Naive B cell (primary cell): ENCODE measurements around the gene MT1M. TPM values are rescaled to one million over a fixed set of nuclear protein-coding genes. Genes with fewer than 3 reads are reported as not detected.
"Not testable (repeated sequence)": the region's sequence is repeated elsewhere in the genome, so short reads cannot be mapped to it uniquely, and the experiment has no call there.

Experiments used
- ATAC-seq, 2 donors: fragments of 150-1000 bp; cut with Tn5 transposase; 2 replicates each; pipeline ENCODE4 v1.10.0; 2021; ENCODE audit warnings: low read depth in 2 of 2, mild to moderate bottlenecking in 2 of 2, moderate library complexity in 2 of 2
- DNase-seq: peaks from one replicate; pipeline ENCODE4 v3.0.0; 2022
- H3K27ac Mint-ChIP-seq, 6 donors: one replicate each; pipeline ENCODE4 v1.8.0; 2020 to 2022; ENCODE audit warnings: mild to moderate bottlenecking in 6 of 6, mixed read lengths in 6 of 6, moderate library complexity in 5 of 6, inconsistent platforms in 2 of 6
- H3K27me3 Mint-ChIP-seq, 3 donors: one replicate each; pipeline ENCODE4 v1.8.0; 2021 to 2022; ENCODE audit warnings: mixed read lengths in 3 of 3, mild to moderate bottlenecking in 1 of 3
- H3K36me3 Mint-ChIP-seq, 2 donors: one replicate each; pipeline ENCODE4 v1.8.0; 2020 to 2022; ENCODE audit warnings: mixed read lengths in 2 of 2, inconsistent platforms in 1 of 2, mild to moderate bottlenecking in 1 of 2
- H3K4me1 Mint-ChIP-seq, 3 donors: one replicate each; pipeline ENCODE4 v1.8.0; 2020 to 2022; ENCODE audit warnings: mixed read lengths in 3 of 3, inconsistent platforms in 1 of 3, mild to moderate bottlenecking in 1 of 3, moderate library complexity in 1 of 3
- H3K4me3 Mint-ChIP-seq, 8 donors: one replicate each; pipeline ENCODE4 v1.8.0; 2020 to 2022; ENCODE audit warnings: mild to moderate bottlenecking in 8 of 8, mixed read lengths in 8 of 8, moderate library complexity in 8 of 8, inconsistent platforms in 2 of 8
- H3K9me3 Mint-ChIP-seq, 7 donors: one replicate each; pipeline ENCODE4 v1.8.0; 2020 to 2022; ENCODE audit warnings: mixed read lengths in 7 of 7, mild to moderate bottlenecking in 5 of 7, inconsistent platforms in 2 of 7, moderate library complexity in 1 of 7
- polyA plus RNA-seq, 6 donors: library from polyadenylated mRNA; unstranded; fragments of 300-500 nt; fragmentation: Illumina TruSeq; gene quantifications; one replicate each; pipeline ENCODE4 v1.2.3, GENCODE V29; 2021; ENCODE audit warnings: low read depth in 6 of 6

MT1M gene
- polyA plus RNA-seq, 6 donors from 2014 or later = not detected

- no peak for DNase-seq
- ATAC-seq = no peak
- Mint-ChIP-seq H3K9me3 (no peaks in the 10 kb centered on the region), H3K27ac (peak within 1 kb of the TSS in 3 of 6 donors; percentile 16 to 73 (median 65)), H3K4me3 (no peak within 1 kb of the TSS), H3K36me3 (no peaks in the 10 kb centered on the region), H3K27me3 (peaks cover 37 to 59% (median 51%) of the 10 kb centered on the region in 3 donors), H3K4me1 (peaks cover 5 to 14% (median 6%) of the 10 kb centered on the region in 3 donors)
These were observed 19.1 kb downstream of the MT1M start, which contains the start of gene MT1B for GRCh38 chr16:56651586-56651985. Gene MT1B (plus strand): TSS chr16:56651886. CDS start chr16:56651954, 68 bp downstream.

- H3K36me3 Mint-ChIP-seq = no peaks in the 10 kb centered on the region
These were observed 20.1 kb downstream of the MT1M start for GRCh38 chr16:56652600-56652999.

GRCh38 chr16:56653218-56653617, 20.8 kb downstream of the MT1M start:
- DNase-seq = peak; percentile 15
- ATAC-seq = peak; percentile 41 to 43
- peaks cover 14 to 22% (median 16%) of the 10 kb centered on the region in 3 donors for H3K4me1 Mint-ChIP-seq
- peak overlapping the region in 2 of 8 donors; percentile 11 to 20 for H3K4me3 Mint-ChIP-seq
- no peaks in the 10 kb centered on the region for H3K9me3 Mint-ChIP-seq
- H3K27ac Mint-ChIP-seq = peak overlapping the region in 2 of 6 donors; percentile 16 to 73
- H3K36me3 Mint-ChIP-seq = no peaks in the 10 kb centered on the region
- peaks cover 27 to 44% (median 35%) of the 10 kb centered on the region in 3 donors for H3K27me3 Mint-ChIP-seq

More at GRCh38 chr16:56652600-56652999, 20.1 kb downstream of the MT1M start:
- ATAC-seq (no peak), DNase-seq (no peak)
- Mint-ChIP-seq H3K27me3 (peaks cover 29 to 50% (median 41%) of the 10 kb centered on the region in 3 donors), H3K4me3 (no peak overlapping the region), H3K9me3 (no peaks in the 10 kb centered on the region), H3K4me1 (peaks cover 9 to 18% (median 10%) of the 10 kb centered on the region in 3 donors), H3K27ac (peak overlapping the region in 1 of 6 donors; percentile 16)

GRCh38 chr16:56657555-56658326, 25.3 kb downstream of the MT1M start, which contains the start of gene MT1F:
Gene MT1F (plus strand): TSS chr16:56657959. CDS start chr16:56658059, 100 bp downstream.
- H3K4me3 Mint-ChIP-seq = peak within 1 kb of the TSS; percentile 90 to 97 (median 96)
- peak; percentile 66 to 72 for ATAC-seq
- peak; percentile 27 for DNase-seq
- peak within 1 kb of the TSS in 4 of 6 donors; percentile 69 to 81 (median 78) for H3K27ac Mint-ChIP-seq
- no peaks in the 10 kb centered on the region for H3K36me3 Mint-ChIP-seq
- no peaks in the 10 kb centered on the region for H3K9me3 Mint-ChIP-seq
- peaks cover 22 to 35% (median 24%) of the 10 kb centered on the region in 3 donors for H3K4me1 Mint-ChIP-seq
- H3K27me3 Mint-ChIP-seq = peaks cover 16 to 49% (median 29%) of the 10 kb centered on the region in 3 donors

- Mint-ChIP-seq H3K27me3 (peaks cover 14 to 49% (median 36%) of the 10 kb centered on the region in 3 donors), H3K36me3 (peaks cover 0 to 5% of the 10 kb centered on the region in 2 donors), H3K9me3 (no peaks in the 10 kb centered on the region), H3K4me3 (peak overlapping the region; percentile 90 to 97 (median 96)), H3K4me1 (peaks cover 23 to 31% (median 26%) of the 10 kb centered on the region in 3 donors), H3K27ac (peak overlapping the region in 2 of 6 donors; percentile 16 to 81)
- no peak for DNase-seq
- no peak for ATAC-seq
These were observed 25.9 kb downstream of the MT1M start for GRCh38 chr16:56658327-56658875.

GRCh38 chr16:56662357-56663354, 30.2 kb downstream of the MT1M start:
- Mint-ChIP-seq H3K9me3 (no peaks in the 10 kb centered on the region), H3K4me1 (peaks cover 20 to 22% (median 20%) of the 10 kb centered on the region in 3 donors), H3K36me3 (peaks cover 0 to 8% of the 10 kb centered on the region in 2 donors), H3K27me3 (peaks cover 53 to 83% (median 78%) of the 10 kb centered on the region in 3 donors), H3K4me3 (peak overlapping the region in 7 of 8 donors; percentile 7 to 66 (median 58)), H3K27ac (peak overlapping the region in 1 of 6 donors; percentile 52)
- DNase-seq = no peak
- ATAC-seq = no peak

GRCh38 chr16:56664506-56664905, 32.0 kb downstream of the MT1M start:
- no peak for ATAC-seq
- H3K27ac Mint-ChIP-seq = no peak overlapping the region
- peaks cover 13 to 21% (median 18%) of the 10 kb centered on the region in 3 donors for H3K4me1 Mint-ChIP-seq
- no peak for DNase-seq
- H3K9me3 Mint-ChIP-seq = no peaks in the 10 kb centered on the region
- H3K36me3 Mint-ChIP-seq = peaks cover 0 to 8% of the 10 kb centered on the region in 2 donors
- H3K4me3 Mint-ChIP-seq = no peak overlapping the region
- H3K27me3 Mint-ChIP-seq = peaks cover 68 to 97% (median 96%) of the 10 kb centered on the region in 3 donors

- H3K27me3 Mint-ChIP-seq = peaks cover 66 to 99% (median 94%) of the 10 kb centered on the region in 3 donors
- H3K4me3 Mint-ChIP-seq, H3K27ac Mint-ChIP-seq: not testable (repeated sequence)
These were observed 33.1 kb downstream of the MT1M start for GRCh38 chr16:56665286-56666261.

GRCh38 chr16:56667581-56668571, 35.4 kb downstream of the MT1M start, which contains the start of gene MT1G:
Gene MT1G (minus strand): TSS chr16:56668065. CDS start chr16:56667993, 72 bp downstream.
- Mint-ChIP-seq H3K36me3 (peaks cover 0 to 8% of the 10 kb centered on the region in 2 donors), H3K27ac (no peak within 1 kb of the TSS), H3K27me3 (peaks cover 80 to 99% (median 94%) of the 10 kb centered on the region in 3 donors), H3K9me3 (no peaks in the 10 kb centered on the region), H3K4me1 (peaks cover 12 to 18% (median 13%) of the 10 kb centered on the region in 3 donors), H3K4me3 (no peak within 1 kb of the TSS)
- DNase-seq = no peak
- no peak for ATAC-seq

More at GRCh38 chr16:56665286-56666261, 33.1 kb downstream of the MT1M start:
- ATAC-seq, H3K36me3 Mint-ChIP-seq, H3K9me3 Mint-ChIP-seq, DNase-seq: not testable (repeated sequence)
- H3K4me1 Mint-ChIP-seq = peaks cover 16 to 26% (median 21%) of the 10 kb centered on the region in 3 donors

GRCh38 chr16:56669005-56669839, 36.8 kb downstream of the MT1M start, which contains the start of gene MT1H:
Gene MT1H (plus strand): TSS chr16:56669814. CDS start chr16:56669885, 71 bp downstream.
- peaks cover 81 to 99% (median 97%) of the 10 kb centered on the region in 3 donors for H3K27me3 Mint-ChIP-seq
- peak within 1 kb of the TSS in 1 of 6 donors; percentile 33 for H3K27ac Mint-ChIP-seq
- H3K4me1 Mint-ChIP-seq = peaks cover 7 to 13% (median 11%) of the 10 kb centered on the region in 3 donors
- no peaks in the 10 kb centered on the region for H3K36me3 Mint-ChIP-seq
- no peaks in the 10 kb centered on the region for H3K9me3 Mint-ChIP-seq
- H3K4me3 Mint-ChIP-seq = peak within 1 kb of the TSS in 1 of 8 donors; percentile 68
- DNase-seq (no peak), ATAC-seq (no peak)
